Fibroblast of lung (primary cell): Measurements from ENCODE around the gene RAD51AP1. TPM values are rescaled to one million over a fixed set of nuclear protein-coding genes. Genes with fewer than 3 reads are reported as not detected.

Experiments used
- DNase-seq, 2 donors: peaks; one replicate each; pipeline versions ENCODE4 v3.0.0 to v3.0.0-alpha.2; 2010; ENCODE audit warnings: low read depth in 2 of 2
- H2AFZ ChIP-seq: 2 replicates; pipeline ENCODE4 v1.5.1; 2012; ENCODE audit warnings: low read length, control low read depth, inconsistent platforms
- H3K27ac ChIP-seq: 2 replicates; pipeline ENCODE4 v1.5.1; 2011; ENCODE audit warnings: low read length, control low read depth; ENCODE audit not compliant: insufficient read depth
- H3K27me3 ChIP-seq: 2 replicates; pipeline ENCODE4 v1.5.1; 2011; ENCODE audit warnings: mild to moderate bottlenecking, low read length; ENCODE audit not compliant: control insufficient read depth, insufficient read depth
- H3K36me3 ChIP-seq: 2 replicates; pipeline ENCODE4 v1.5.1; 2011; ENCODE audit warnings: low read length; ENCODE audit not compliant: control insufficient read depth, insufficient read depth
- H3K4me1 ChIP-seq: 2 replicates; pipeline ENCODE4 v1.5.1; 2011; ENCODE audit warnings: low read length; ENCODE audit not compliant: control insufficient read depth, insufficient read depth; ENCODE audit errors: extremely low read depth
- H3K4me2 ChIP-seq: 2 replicates; pipeline ENCODE4 v1.5.1; 2011; ENCODE audit warnings: low read length, control low read depth; ENCODE audit not compliant: insufficient read depth; ENCODE audit errors: extremely low read depth
- H3K4me3 ChIP-seq, 4 experiments: fragments of 200-600 bp in 1 of 4; sonication (generic) in 1 of 4; replicated peaks in 1 of 4; 2 replicates each; pipeline ENCODE4 v1.5.1; 2011 to 2016; ENCODE audit warnings: low read length in 4 of 4, low read depth in 3 of 4, mild to moderate bottlenecking in 3 of 4, control low read depth in 2 of 4, inconsistent platforms in 1 of 4, mixed read lengths in 1 of 4; ENCODE audit not compliant: insufficient read depth in 1 of 4; ENCODE audit errors: control extremely low read depth in 1 of 4
- H3K79me2 ChIP-seq: 2 replicates; pipeline ENCODE4 v1.5.1; 2012; ENCODE audit warnings: mild to moderate bottlenecking, low read length, inconsistent platforms; ENCODE audit not compliant: control insufficient read depth, insufficient read depth
- H3K9ac ChIP-seq: 2 replicates; pipeline ENCODE4 v1.5.1; 2011; ENCODE audit warnings: mild to moderate bottlenecking, low read length, control low read depth; ENCODE audit not compliant: insufficient read depth
- H3K9me3 ChIP-seq: 2 replicates; pipeline ENCODE4 v1.5.1; 2012; ENCODE audit warnings: low read depth, low read length; ENCODE audit not compliant: control insufficient read depth, insufficient read depth
- H4K20me1 ChIP-seq: 2 replicates; pipeline ENCODE4 v1.5.1; 2011; ENCODE audit warnings: low read length; ENCODE audit not compliant: control insufficient read depth, insufficient read depth; ENCODE audit errors: extremely low read depth
- CTCF ChIP-seq, 2 donors: IDR thresholded peaks in 1 of 2; conservative IDR thresholded peaks in 1 of 2; 1 replicate in 1 of 2; 2 replicates in 1 of 2; pipeline ENCODE4 v1.5.1; 2011 to 2012; ENCODE audit warnings: low read length in 2 of 2, control low read depth in 1 of 2, inconsistent platforms in 1 of 2, low read depth in 1 of 2, mild to moderate bottlenecking in 1 of 2
- EZH2 ChIP-seq: IDR thresholded peaks from 2 replicates; pipeline ENCODE4 v1.5.1; 2012; ENCODE audit warnings: low read length, control low read depth, mild to moderate bottlenecking; ENCODE audit errors: missing control alignments
- polyA plus RNA-seq, 2 donors: library from polyadenylated mRNA; depleted of rRNA in 1 of 2; stranded (reverse) in 1 of 2; unstranded in 1 of 2; fragments of >200 nt; gene quantifications; 2 replicates each; pipeline ENCODE4 v1.2.1, GENCODE V29; 2011 to 2012; ENCODE audit warnings: missing spikeins in 1 of 2
- total RNA-seq: library from RNA; depleted of rRNA; stranded (reverse); fragments of >200 nt; gene quantifications from 2 replicates; pipeline ENCODE4 v1.2.1, GENCODE V29; 2014

RAD51AP1 gene
- total and polyA plus RNA-seq, 2 donors (not counting 1 experiment from before 2014, with no cell fraction given): 4.1 to 11.0 TPM

DNA sequence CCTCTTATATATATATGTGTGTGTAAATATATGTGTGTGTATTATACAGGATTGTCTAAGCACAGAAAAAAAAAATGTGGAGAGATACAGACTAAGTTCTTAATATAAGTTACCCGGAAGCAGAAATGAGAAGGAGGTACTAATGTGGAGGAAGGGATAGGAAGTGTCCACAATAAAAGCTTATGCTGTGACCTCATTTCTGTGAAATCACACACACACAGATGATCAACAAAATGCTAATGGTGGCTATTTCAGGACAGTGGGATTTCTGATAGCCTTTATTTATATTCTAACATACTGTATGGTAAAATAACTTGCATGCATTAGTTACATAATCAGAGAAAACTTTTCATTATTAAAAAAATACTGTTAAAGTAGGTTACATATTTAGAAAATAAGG lies 8.5 kb upstream of the RAD51AP1 start:
- no peak overlapping the region for H3K9ac ChIP-seq
- H3K27ac ChIP-seq: no peak overlapping the region
- no peak overlapping the region for H2AFZ ChIP-seq
- no peaks in the 10 kb centered on the region for H3K27me3 ChIP-seq
- TF ChIP-seq CTCF (conservative IDR thresholded peaks at IDR 0.05 in 1 of 2, IDR thresholded peaks at IDR 0.05 in 1 of 2; ENCODE audit: low read depth in 1 of 2, low read length in 2 of 2) (no peak), EZH2 (no peak)
- no peaks in the 10 kb centered on the region for H4K20me1 ChIP-seq
- no peaks in the 10 kb centered on the region for H3K36me3 ChIP-seq
- no peak overlapping the region for H3K4me2 ChIP-seq
- H3K4me3 ChIP-seq: no peak overlapping the region
- H3K4me1 ChIP-seq: no peaks in the 10 kb centered on the region
- no peaks in the 10 kb centered on the region for H3K9me3 ChIP-seq
- DNase-seq: no peak
- no peaks in the 10 kb centered on the region for H3K79me2 ChIP-seq

DNA sequence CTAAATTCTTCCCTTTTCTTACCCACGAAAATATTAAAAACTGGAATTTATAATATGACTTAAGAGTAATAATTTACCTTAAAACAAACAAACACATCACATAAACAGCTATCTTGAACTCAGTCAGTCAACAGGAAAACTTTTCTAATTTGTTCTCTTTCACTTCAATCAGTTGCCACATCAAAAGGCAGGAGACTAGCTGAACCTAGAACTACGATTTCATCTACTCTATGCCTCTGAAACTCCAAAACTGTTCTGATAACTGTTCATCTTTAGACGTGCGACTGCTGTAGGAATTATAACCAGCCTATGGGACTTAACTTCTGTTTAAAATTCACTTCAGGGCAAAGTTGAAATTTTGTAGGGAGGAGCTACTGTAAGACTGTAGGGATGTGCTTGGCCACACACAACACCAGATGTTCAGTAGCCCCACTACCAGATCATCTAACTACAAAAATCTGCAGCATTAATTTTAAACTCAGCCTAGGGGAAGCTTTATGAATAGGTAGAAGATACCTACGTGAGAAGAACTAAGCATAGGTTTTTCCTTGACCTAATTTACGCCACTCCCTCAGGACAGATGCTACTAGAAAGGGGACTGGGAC lies 7.6 kb upstream of the RAD51AP1 start:
- Histone ChIP-seq H3K4me3 (no peak overlapping the region), H3K79me2 (peaks cover 3% of the 10 kb centered on the region), H3K36me3 (no peaks in the 10 kb centered on the region), H3K9ac (no peak overlapping the region), H3K27ac (no peak overlapping the region), H3K9me3 (no peaks in the 10 kb centered on the region), H3K4me1 (no peaks in the 10 kb centered on the region), H4K20me1 (no peaks in the 10 kb centered on the region), H3K27me3 (no peaks in the 10 kb centered on the region), H2AFZ (no peak overlapping the region), H3K4me2 (no peak overlapping the region)
- no peak for DNase-seq
- TF ChIP-seq EZH2 (no peak), CTCF (conservative IDR thresholded peaks at IDR 0.05 in 1 of 2, IDR thresholded peaks at IDR 0.05 in 1 of 2; ENCODE audit: low read depth in 1 of 2, low read length in 2 of 2) (no peak)

GRCh38 chr12:4535092-4535491 lies 3.6 kb upstream of the RAD51AP1 start:
- H3K27me3 ChIP-seq: no peaks in the 10 kb centered on the region
- no peaks in the 10 kb centered on the region for H4K20me1 ChIP-seq
- no peak for TF ChIP-seq EZH2
- no peak for TF ChIP-seq CTCF (conservative IDR thresholded peaks at IDR 0.05 in 1 of 2, IDR thresholded peaks at IDR 0.05 in 1 of 2; ENCODE audit: low read depth in 1 of 2, low read length in 2 of 2)
- no peak for DNase-seq
- H3K9ac ChIP-seq: no peak overlapping the region
- peaks cover 36% of the 10 kb centered on the region for H3K79me2 ChIP-seq
- H3K36me3 ChIP-seq: no peaks in the 10 kb centered on the region
- H2AFZ ChIP-seq: no peak overlapping the region
- no peak overlapping the region for H3K27ac ChIP-seq
- no peak overlapping the region for H3K4me3 ChIP-seq
- no peaks in the 10 kb centered on the region for H3K9me3 ChIP-seq
- H3K4me1 ChIP-seq: peaks cover 2% of the 10 kb centered on the region
- no peak overlapping the region for H3K4me2 ChIP-seq
